HFF-Myc (cell line): Measurements from ENCODE around the gene PDGFRB.

Experiments
- DNase-seq: peaks from one replicate; pipeline ENCODE4 v3.0.0-alpha.2; 2011; ENCODE audit warnings: low read depth; ENCODE audit errors: extremely low read depth
- H3K4me3 ChIP-seq: replicated peaks from 2 replicates; pipeline ENCODE4 v1.5.1; 2011; ENCODE audit warnings: low read depth, mild to moderate bottlenecking, control low read depth, low read length
- TF ChIP-seq, protein P1 (sequence below): IDR thresholded peaks from 2 replicates; pipeline ENCODE4 v1.5.1; 2012; ENCODE audit warnings: mild to moderate bottlenecking, low read depth, low read length, control low read depth; ENCODE audit errors: missing control alignments

PDGFRB gene

GRCh38 chr5:150172556-150172955 lies 16.9 kb upstream of the PDGFRB start:
- no peak overlapping the region for H3K4me3 ChIP-seq
- no peak for DNase-seq
- TF ChIP-seq, protein P1, sequence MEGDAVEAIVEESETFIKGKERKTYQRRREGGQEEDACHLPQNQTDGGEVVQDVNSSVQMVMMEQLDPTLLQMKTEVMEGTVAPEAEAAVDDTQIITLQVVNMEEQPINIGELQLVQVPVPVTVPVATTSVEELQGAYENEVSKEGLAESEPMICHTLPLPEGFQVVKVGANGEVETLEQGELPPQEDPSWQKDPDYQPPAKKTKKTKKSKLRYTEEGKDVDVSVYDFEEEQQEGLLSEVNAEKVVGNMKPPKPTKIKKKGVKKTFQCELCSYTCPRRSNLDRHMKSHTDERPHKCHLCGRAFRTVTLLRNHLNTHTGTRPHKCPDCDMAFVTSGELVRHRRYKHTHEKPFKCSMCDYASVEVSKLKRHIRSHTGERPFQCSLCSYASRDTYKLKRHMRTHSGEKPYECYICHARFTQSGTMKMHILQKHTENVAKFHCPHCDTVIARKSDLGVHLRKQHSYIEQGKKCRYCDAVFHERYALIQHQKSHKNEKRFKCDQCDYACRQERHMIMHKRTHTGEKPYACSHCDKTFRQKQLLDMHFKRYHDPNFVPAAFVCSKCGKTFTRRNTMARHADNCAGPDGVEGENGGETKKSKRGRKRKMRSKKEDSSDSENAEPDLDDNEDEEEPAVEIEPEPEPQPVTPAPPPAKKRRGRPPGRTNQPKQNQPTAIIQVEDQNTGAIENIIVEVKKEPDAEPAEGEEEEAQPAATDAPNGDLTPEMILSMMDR = no peak

DNA sequence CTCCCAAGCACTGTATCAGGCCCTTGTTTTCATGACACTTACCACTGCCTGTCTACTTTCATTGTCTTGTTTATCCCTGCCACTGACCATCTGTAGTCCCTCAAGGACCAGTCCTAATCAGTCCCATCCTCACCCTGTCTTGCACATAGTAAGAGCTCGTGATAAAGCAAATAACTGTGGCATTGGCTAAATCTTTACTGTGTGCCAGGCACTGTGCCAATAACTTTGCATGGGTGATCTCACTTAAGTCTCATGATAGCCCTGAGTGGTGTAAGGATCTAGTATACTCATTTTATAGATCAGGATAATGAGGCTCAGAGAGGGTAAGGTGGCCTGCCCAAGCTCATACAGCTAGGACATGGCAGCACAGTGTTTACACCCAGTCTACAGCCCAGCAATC lies 16.5 kb upstream of the PDGFRB start:
- H3K4me3 ChIP-seq = no peak overlapping the region
- DNase-seq = no peak
- TF ChIP-seq, protein P1 = no peak

GRCh38 chr5:150168864-150169263 lies 13.2 kb upstream of the PDGFRB start:
- TF ChIP-seq, protein P1 = no peak
- no peak overlapping the region for H3K4me3 ChIP-seq
- no peak for DNase-seq

- TF ChIP-seq, protein P1 = peak; percentile 29
- no peak overlapping the region for H3K4me3 ChIP-seq
- DNase-seq = no peak
These were observed 12.3 kb upstream of the PDGFRB start for GRCh38 chr5:150167908-150168307.

- DNase-seq = no peak
- H3K4me3 ChIP-seq = no peak overlapping the region
- TF ChIP-seq, protein P1 = no peak
These were observed 11.8 kb upstream of the PDGFRB start for GRCh38 chr5:150167512-150167850.

- no peak for DNase-seq
- TF ChIP-seq, protein P1 = no peak
- H3K4me3 ChIP-seq = no peak within 1 kb of the TSS
These were observed 11.2 kb upstream of the PDGFRB start, which contains the start of gene CDX1 for GRCh38 chr5:150166650-150167511. TSS of gene CDX1 (plus strand) at chr5:150166778. CDS start at chr5:150166877, 99 bp downstream.
